SK-N-SH (cell line): Measurements from ENCODE around the gene MMS19. TPM values are rescaled to one million over a fixed set of nuclear protein-coding genes. Genes with fewer than 3 reads are reported as not detected.

Experiments used
- CTCF ChIA-PET: fragments of 300-600, 350-600 bp; formaldehyde crosslinking; extraction: SDS; loops from one replicate; lab custom pipeline; 2021; lab: Yijun Ruan, JAX
- POLR2A ChIA-PET: fragments of 350-600 bp; sonication (Branson Sonifier 250); formaldehyde crosslinking; extraction: SDS; loops from one replicate; lab custom pipeline; 2020; ENCODE audit warnings: antibody characterized with exemption, inconsistent platforms; lab: Yijun Ruan, JAX
- DNase-seq: peaks from one replicate; pipeline ENCODE4 v3.0.0; 2012
- H2AFZ ChIP-seq: fragments of 200-600 bp; sonication (generic); 2 replicates; pipeline ENCODE4 v1.8.1; 2016; ENCODE audit warnings: antibody characterized with exemption, mild to moderate bottlenecking, low read depth
- H3F3A ChIP-seq: fragments of 200-600 bp; sonication (generic); replicated peaks from 2 replicates; pipeline ENCODE3; 2016; ENCODE audit warnings: antibody characterized with exemption, mild to moderate bottlenecking; ENCODE audit not compliant: insufficient read depth
- H3K27ac ChIP-seq, 2 experiments: fragments of 200-500 bp in 1 of 2; fragments of 200-600 bp in 1 of 2; sonication (Bioruptor generic) in 1 of 2; sonication (generic), shearing (Covaris generic) in 1 of 2; 2 replicates each; pipeline versions ENCODE4 v1.5.1 to v1.6.1; 2014 to 2016; ENCODE audit warnings: low read depth in 2 of 2, inconsistent platforms in 1 of 2, low read length in 1 of 2, mild to moderate bottlenecking in 1 of 2, mixed read lengths in 1 of 2
- H3K27me3 ChIP-seq: fragments of 200-600 bp; sonication (generic), shearing (Covaris generic); 2 replicates; pipeline ENCODE4 v1.6.1; 2016; ENCODE audit warnings: mixed run types; ENCODE audit not compliant: insufficient read depth
- H3K36me3 ChIP-seq, 2 experiments: fragments of 200-500 bp in 1 of 2; fragments of 200-600 bp in 1 of 2; sonication (Bioruptor generic) in 1 of 2; sonication (generic) in 1 of 2; replicated peaks in 1 of 2; 2 replicates each; pipeline versions ENCODE3 to v1.5.1; 2014 to 2016; ENCODE audit warnings: low read length in 1 of 2, mild to moderate bottlenecking in 1 of 2; ENCODE audit not compliant: insufficient read depth in 2 of 2, control insufficient read depth in 1 of 2
- H3K4me1 ChIP-seq, 2 experiments: fragments of 200-500 bp in 1 of 2; fragments of 200-600 bp in 1 of 2; sonication (Bioruptor generic) in 1 of 2; sonication (generic), shearing (Covaris generic) in 1 of 2; 2 replicates each; pipeline versions ENCODE4 v1.5.1 to v1.6.1; 2014 to 2016; ENCODE audit warnings: low read depth in 1 of 2, low read length in 1 of 2, mixed run types in 1 of 2; ENCODE audit not compliant: insufficient read depth in 2 of 2, control insufficient read depth in 1 of 2
- H3K4me2 ChIP-seq: fragments of 200-600 bp; sonication (generic), shearing (Covaris generic); 2 replicates; pipeline ENCODE4 v1.6.1; 2017; ENCODE audit warnings: mixed run types
- H3K4me3 ChIP-seq, 2 experiments: fragments of 200-500 bp in 1 of 2; fragments of 200-600 bp in 1 of 2; sonication (Bioruptor generic) in 1 of 2; sonication (generic), shearing (Covaris generic) in 1 of 2; 2 replicates each; pipeline versions ENCODE4 v1.5.1 to v1.8.1; 2014 to 2016; ENCODE audit warnings: low read depth in 2 of 2, inconsistent platforms in 1 of 2, low read length in 1 of 2, mild to moderate bottlenecking in 1 of 2, mixed read lengths in 1 of 2, moderate library complexity in 1 of 2
- H3K79me2 ChIP-seq: fragments of 200-600 bp; sonication (generic); 2 replicates; pipeline ENCODE4 v1.8.1; 2017; ENCODE audit warnings: mild to moderate bottlenecking; ENCODE audit not compliant: insufficient read depth
- H3K9ac ChIP-seq: fragments of 200-600 bp; sonication (generic); 2 replicates; pipeline ENCODE4 v1.6.1; 2017; ENCODE audit warnings: mixed run types
- H3K9me2 ChIP-seq: fragments of 200-600 bp; sonication (generic); 2 replicates; pipeline ENCODE4 v1.6.1; 2017; ENCODE audit warnings: mixed run types
- H3K9me3 ChIP-seq: fragments of 200-600 bp; sonication (generic); 2 replicates; pipeline ENCODE4 v1.6.1; 2017; ENCODE audit warnings: mixed run types, mild to moderate bottlenecking, moderate library complexity
- H4K20me1 ChIP-seq: fragments of 200-600 bp; sonication (generic); 2 replicates; pipeline ENCODE4 v1.6.1; 2017; ENCODE audit warnings: mild to moderate bottlenecking, mixed run types; ENCODE audit not compliant: insufficient read depth
- FOXJ3 ChIP-seq: sonication (generic); formaldehyde crosslinking; IDR thresholded peaks from 2 replicates; pipeline ENCODE4 v1.5.1; 2020; ENCODE audit warnings: mild to moderate bottlenecking, missing genetic modification reagents
- MXI1 ChIP-seq: IDR thresholded peaks from 2 replicates; pipeline ENCODE4 v1.6.1; 2012; ENCODE audit warnings: mild to moderate bottlenecking, low read depth, low read length, improper control_type of control experiment
- NFIC ChIP-seq: IDR thresholded peaks from 2 replicates; pipeline ENCODE4 v1.4.0; 2012; ENCODE audit warnings: borderline replicate concordance
- POLR2AphosphoS5 ChIP-seq: IDR thresholded peaks from 2 replicates; pipeline ENCODE4 v1.6.1; 2012; ENCODE audit warnings: low read depth, low read length
- RCOR1 ChIP-seq: fragments of 150-350 bp; IDR thresholded peaks from 2 replicates; pipeline ENCODE4 v1.6.1; 2017; ENCODE audit warnings: antibody characterized with exemption, low read length
- SMC3 ChIP-seq: IDR thresholded peaks from 2 replicates; pipeline ENCODE4 v1.6.1; 2012; ENCODE audit warnings: low read depth, low read length, improper control_type of control experiment
- TAF1 ChIP-seq: IDR thresholded peaks from 2 replicates; pipeline ENCODE4 v1.6.1; 2012; ENCODE audit warnings: low read depth, mild to moderate bottlenecking, low read length, moderate library complexity, borderline replicate concordance
- TCF12 ChIP-seq: IDR thresholded peaks from 2 replicates; pipeline ENCODE4 v1.4.0; 2012
- WGBS: methylation state at CpG from one replicate; pipeline ENCODE4 v1.1.6; 2017; ENCODE audit warnings: low lambda C conversion rate; 5-methylcytosine and 5-hydroxymethylcytosine counted together
- polyA plus RNA-seq, 3 experiments: library from polyadenylated mRNA; depleted of rRNA; stranded (reverse); fragments of >200 nt; gene quantifications; 2 replicates each; pipeline ENCODE4 v1.2.3, GENCODE V29; 2012
- TF ChIP-seq, protein P1 (sequence below): IDR thresholded peaks from 2 replicates; pipeline ENCODE4 v1.4.0; 2012; ENCODE audit warnings: low read depth, borderline replicate concordance
- TF ChIP-seq, protein P2 (sequence below): fragments of 200-600 bp; sonication (generic); IDR thresholded peaks from 2 replicates; pipeline ENCODE4 v1.6.1; 2017; ENCODE audit warnings: antibody characterized with exemption, mild to moderate bottlenecking, moderate library complexity
- TF ChIP-seq, protein P3 (sequence below): fragments of 150-350 bp; IDR thresholded peaks from 2 replicates; pipeline ENCODE4 v1.6.1; 2017; ENCODE audit warnings: antibody characterized with exemption, low read length, low read depth, borderline replicate concordance
- TF ChIP-seq, protein P4 (sequence below): IDR thresholded peaks from 2 replicates; pipeline ENCODE4 v1.6.1; 2012; ENCODE audit warnings: mild to moderate bottlenecking, low read depth, low read length, moderate library complexity
- TF ChIP-seq, protein P5 (sequence below): fragments of 150-350 bp; IDR thresholded peaks from 2 replicates; pipeline ENCODE4 v1.6.1; 2016; ENCODE audit warnings: mild to moderate bottlenecking, low read depth, low read length
- TF ChIP-seq, protein P6 (sequence below): IDR thresholded peaks from 2 replicates; pipeline ENCODE4 v1.4.0; 2012; ENCODE audit warnings: low read depth

Gene MMS19
- polyA plus RNA-seq, 1 of the 3 experiments (the other 2 are of a cell fraction): 56.9 TPM

DNA sequence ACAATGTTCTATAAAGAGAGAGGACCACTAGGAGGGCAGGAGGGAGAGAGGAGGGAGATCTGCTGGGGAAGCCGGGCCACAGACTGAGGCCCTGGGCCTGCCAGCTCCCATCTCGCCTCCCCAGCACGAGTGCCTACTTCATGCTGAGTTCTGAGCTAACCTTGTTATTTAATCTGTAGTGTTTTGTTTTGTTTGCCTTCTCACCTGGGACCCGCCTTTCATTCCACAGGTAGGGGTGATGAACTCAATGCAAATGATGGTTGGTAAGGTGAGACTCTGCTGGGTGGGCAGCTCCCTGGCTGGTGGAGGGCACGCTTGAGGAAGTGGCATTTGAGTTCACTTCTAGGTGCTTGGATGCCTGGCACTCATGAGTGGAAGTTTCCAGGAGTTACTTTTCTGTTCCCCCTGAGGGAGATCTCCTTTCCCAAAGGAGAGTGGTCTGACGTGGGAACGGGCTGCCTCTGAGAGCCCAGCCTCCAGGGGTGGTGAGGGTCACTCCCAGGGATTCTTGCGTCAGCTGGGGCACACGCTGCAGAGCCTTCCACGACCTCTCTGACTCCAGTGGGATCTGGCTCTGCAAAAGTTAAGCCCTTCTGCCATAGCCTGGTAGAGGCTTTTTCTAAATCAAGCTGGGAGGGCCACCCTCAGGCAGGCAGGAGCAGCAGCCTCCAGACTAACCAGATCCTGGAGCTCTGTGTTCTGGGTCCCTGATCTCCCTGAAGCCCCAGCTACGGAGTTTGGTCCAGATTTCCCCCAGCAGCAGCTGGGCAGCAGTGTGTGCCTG is 22.9 kb upstream of the MMS19 start (continued):
- TF ChIP-seq, protein P1, sequence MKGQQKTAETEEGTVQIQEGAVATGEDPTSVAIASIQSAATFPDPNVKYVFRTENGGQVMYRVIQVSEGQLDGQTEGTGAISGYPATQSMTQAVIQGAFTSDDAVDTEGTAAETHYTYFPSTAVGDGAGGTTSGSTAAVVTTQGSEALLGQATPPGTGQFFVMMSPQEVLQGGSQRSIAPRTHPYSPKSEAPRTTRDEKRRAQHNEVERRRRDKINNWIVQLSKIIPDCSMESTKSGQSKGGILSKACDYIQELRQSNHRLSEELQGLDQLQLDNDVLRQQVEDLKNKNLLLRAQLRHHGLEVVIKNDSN: no peak
- TF ChIP-seq FOXJ3 (CRISPR knock-in tag): no peak

DNA sequence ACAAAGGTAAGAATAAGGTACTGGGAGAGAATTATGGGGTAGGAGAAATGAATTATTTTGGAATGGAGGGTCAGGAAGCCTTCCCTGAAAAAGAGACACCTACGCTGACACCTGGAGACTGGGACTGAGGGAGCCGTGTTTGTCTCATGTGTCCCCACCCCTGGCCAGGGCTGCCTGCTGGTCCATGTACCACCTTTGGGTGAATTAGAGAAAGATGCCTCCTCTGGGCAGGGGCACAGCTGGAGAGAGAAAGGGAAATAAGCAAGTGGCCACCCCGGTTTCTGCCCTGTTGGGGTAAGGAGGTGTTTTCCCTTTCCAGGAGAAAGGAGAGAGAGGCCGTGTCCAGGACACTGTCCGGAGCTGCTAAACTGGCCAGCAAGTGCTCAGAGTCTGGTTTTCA is 22.3 kb upstream of the MMS19 start:
- peaks cover 92% of the 10 kb centered on the region for H4K20me1 ChIP-seq
- no peak overlapping the region for H3K4me2 ChIP-seq
- no peaks in the 10 kb centered on the region for H3K9me3 ChIP-seq
- TF ChIP-seq FOXJ3 (CRISPR knock-in tag) (no peak), RCOR1 (no peak), SMC3 (no peak), TCF12 (no peak), TAF1 (no peak), POLR2AphosphoS5 (no peak), NFIC (no peak), MXI1 (no peak)
- TF ChIP-seq, protein P2, sequence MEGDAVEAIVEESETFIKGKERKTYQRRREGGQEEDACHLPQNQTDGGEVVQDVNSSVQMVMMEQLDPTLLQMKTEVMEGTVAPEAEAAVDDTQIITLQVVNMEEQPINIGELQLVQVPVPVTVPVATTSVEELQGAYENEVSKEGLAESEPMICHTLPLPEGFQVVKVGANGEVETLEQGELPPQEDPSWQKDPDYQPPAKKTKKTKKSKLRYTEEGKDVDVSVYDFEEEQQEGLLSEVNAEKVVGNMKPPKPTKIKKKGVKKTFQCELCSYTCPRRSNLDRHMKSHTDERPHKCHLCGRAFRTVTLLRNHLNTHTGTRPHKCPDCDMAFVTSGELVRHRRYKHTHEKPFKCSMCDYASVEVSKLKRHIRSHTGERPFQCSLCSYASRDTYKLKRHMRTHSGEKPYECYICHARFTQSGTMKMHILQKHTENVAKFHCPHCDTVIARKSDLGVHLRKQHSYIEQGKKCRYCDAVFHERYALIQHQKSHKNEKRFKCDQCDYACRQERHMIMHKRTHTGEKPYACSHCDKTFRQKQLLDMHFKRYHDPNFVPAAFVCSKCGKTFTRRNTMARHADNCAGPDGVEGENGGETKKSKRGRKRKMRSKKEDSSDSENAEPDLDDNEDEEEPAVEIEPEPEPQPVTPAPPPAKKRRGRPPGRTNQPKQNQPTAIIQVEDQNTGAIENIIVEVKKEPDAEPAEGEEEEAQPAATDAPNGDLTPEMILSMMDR: no peak
- TF ChIP-seq, protein P3, sequence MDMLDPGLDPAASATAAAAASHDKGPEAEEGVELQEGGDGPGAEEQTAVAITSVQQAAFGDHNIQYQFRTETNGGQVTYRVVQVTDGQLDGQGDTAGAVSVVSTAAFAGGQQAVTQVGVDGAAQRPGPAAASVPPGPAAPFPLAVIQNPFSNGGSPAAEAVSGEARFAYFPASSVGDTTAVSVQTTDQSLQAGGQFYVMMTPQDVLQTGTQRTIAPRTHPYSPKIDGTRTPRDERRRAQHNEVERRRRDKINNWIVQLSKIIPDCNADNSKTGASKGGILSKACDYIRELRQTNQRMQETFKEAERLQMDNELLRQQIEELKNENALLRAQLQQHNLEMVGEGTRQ: no peak
- TF ChIP-seq, protein P4, sequence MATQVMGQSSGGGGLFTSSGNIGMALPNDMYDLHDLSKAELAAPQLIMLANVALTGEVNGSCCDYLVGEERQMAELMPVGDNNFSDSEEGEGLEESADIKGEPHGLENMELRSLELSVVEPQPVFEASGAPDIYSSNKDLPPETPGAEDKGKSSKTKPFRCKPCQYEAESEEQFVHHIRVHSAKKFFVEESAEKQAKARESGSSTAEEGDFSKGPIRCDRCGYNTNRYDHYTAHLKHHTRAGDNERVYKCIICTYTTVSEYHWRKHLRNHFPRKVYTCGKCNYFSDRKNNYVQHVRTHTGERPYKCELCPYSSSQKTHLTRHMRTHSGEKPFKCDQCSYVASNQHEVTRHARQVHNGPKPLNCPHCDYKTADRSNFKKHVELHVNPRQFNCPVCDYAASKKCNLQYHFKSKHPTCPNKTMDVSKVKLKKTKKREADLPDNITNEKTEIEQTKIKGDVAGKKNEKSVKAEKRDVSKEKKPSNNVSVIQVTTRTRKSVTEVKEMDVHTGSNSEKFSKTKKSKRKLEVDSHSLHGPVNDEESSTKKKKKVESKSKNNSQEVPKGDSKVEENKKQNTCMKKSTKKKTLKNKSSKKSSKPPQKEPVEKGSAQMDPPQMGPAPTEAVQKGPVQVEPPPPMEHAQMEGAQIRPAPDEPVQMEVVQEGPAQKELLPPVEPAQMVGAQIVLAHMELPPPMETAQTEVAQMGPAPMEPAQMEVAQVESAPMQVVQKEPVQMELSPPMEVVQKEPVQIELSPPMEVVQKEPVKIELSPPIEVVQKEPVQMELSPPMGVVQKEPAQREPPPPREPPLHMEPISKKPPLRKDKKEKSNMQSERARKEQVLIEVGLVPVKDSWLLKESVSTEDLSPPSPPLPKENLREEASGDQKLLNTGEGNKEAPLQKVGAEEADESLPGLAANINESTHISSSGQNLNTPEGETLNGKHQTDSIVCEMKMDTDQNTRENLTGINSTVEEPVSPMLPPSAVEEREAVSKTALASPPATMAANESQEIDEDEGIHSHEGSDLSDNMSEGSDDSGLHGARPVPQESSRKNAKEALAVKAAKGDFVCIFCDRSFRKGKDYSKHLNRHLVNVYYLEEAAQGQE: no peak
- TF ChIP-seq, protein P5, sequence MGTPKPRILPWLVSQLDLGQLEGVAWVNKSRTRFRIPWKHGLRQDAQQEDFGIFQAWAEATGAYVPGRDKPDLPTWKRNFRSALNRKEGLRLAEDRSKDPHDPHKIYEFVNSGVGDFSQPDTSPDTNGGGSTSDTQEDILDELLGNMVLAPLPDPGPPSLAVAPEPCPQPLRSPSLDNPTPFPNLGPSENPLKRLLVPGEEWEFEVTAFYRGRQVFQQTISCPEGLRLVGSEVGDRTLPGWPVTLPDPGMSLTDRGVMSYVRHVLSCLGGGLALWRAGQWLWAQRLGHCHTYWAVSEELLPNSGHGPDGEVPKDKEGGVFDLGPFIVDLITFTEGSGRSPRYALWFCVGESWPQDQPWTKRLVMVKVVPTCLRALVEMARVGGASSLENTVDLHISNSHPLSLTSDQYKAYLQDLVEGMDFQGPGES: no peak
- TF ChIP-seq, protein P1: no peak
- TF ChIP-seq, protein P6, sequence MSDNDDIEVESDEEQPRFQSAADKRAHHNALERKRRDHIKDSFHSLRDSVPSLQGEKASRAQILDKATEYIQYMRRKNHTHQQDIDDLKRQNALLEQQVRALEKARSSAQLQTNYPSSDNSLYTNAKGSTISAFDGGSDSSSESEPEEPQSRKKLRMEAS: no peak
- no peaks in the 10 kb centered on the region for H3K9me2 ChIP-seq
- peaks cover 12 to 37% of the 10 kb centered on the region in 2 experiments for H3K4me1 ChIP-seq
- no peak overlapping the region for H3K27ac ChIP-seq
- no peak overlapping the region for H3K4me3 ChIP-seq
- H3K9ac ChIP-seq: no peak overlapping the region
- DNase-seq: no peak
- no peak overlapping the region for H2AFZ ChIP-seq
- H3K27me3 ChIP-seq: no peaks in the 10 kb centered on the region
- no peaks in the 10 kb centered on the region for H3K36me3 ChIP-seq
- 83% methylated on average over 5 of the region's 5 CpGs for WGBS
- ChIA-PET POLR2A (no interaction called here), CTCF (interaction anchor here (1.1 to 2.8 kb wide), 2 partner anchors 33 to 56 kb away, joined by 3 to 10 read pairs; no protein-coding TSS in a partner anchor)
- peaks cover 5% of the 10 kb centered on the region for H3F3A ChIP-seq
- H3K79me2 ChIP-seq: peaks cover 64% of the 10 kb centered on the region
